ENCODE data around the gene ZNF280A. TPM values are rescaled to one million over a fixed set of nuclear protein-coding genes. Genes with fewer than 3 reads are reported as not detected.

Gene ZNF280A
- total and polyA plus RNA-seq, 2 donors (not counting 3 experiments of a cell fraction or from before 2014, with no cell fraction given), result 0.15 TPM; not detected in 1

DNA sequence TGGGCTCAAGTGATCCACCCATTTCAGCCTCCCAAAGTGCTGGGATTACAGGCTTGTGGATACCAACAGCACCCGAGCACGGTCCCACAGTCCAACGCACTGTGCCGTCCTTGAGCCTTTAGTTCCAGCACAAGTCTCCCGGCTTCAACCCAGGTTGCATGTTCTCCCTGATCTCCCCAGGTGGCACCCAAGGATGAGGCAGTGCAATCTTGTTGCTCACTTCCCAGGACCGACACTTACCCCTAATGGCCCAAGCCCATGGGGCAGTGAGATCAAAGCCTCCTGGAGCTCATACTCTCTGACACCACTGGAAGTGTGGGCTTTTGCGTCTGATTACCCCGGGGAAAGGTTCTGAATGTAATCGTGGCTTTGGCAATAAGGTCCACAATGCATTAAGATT lies 35.5 kb upstream of the ZNF280A start:
- DNase-seq (ENCODE audit: low read depth, low spot score), result no peak
- TF ChIP-seq MYC (IDR thresholded peaks at IDR 0.05; ENCODE audit: low read depth, low read length), result no peak
- no peak for TF ChIP-seq EZH2 (IDR thresholded peaks at IDR 0.05; ENCODE audit: borderline replicate concordance, low read depth, low read length, severe bottlenecking)
- TF ChIP-seq JUN (IDR thresholded peaks at IDR 0.05; ENCODE audit: borderline replicate concordance, insufficient read depth, insufficient read length, low read depth), result no peak
- TF ChIP-seq, protein P1, sequence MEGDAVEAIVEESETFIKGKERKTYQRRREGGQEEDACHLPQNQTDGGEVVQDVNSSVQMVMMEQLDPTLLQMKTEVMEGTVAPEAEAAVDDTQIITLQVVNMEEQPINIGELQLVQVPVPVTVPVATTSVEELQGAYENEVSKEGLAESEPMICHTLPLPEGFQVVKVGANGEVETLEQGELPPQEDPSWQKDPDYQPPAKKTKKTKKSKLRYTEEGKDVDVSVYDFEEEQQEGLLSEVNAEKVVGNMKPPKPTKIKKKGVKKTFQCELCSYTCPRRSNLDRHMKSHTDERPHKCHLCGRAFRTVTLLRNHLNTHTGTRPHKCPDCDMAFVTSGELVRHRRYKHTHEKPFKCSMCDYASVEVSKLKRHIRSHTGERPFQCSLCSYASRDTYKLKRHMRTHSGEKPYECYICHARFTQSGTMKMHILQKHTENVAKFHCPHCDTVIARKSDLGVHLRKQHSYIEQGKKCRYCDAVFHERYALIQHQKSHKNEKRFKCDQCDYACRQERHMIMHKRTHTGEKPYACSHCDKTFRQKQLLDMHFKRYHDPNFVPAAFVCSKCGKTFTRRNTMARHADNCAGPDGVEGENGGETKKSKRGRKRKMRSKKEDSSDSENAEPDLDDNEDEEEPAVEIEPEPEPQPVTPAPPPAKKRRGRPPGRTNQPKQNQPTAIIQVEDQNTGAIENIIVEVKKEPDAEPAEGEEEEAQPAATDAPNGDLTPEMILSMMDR (IDR thresholded peaks at IDR 0.05; ENCODE audit: extremely low read depth in 1 of 2, insufficient read depth in 1 of 2, low read depth in 1 of 2, low read length in 2 of 2), result no peak
- no peak for TF ChIP-seq POLR2AphosphoS5 (IDR thresholded peaks at IDR 0.05; ENCODE audit: insufficient read depth, low read depth, low read length)
- no peak for TF ChIP-seq GATA2 (IDR thresholded peaks at IDR 0.05; ENCODE audit: insufficient read depth, insufficient read length, low read depth, low read length)
- TF ChIP-seq POLR2A (IDR thresholded peaks at IDR 0.05; ENCODE audit: low read depth, low read length), result no peak
- TF ChIP-seq, protein P2, sequence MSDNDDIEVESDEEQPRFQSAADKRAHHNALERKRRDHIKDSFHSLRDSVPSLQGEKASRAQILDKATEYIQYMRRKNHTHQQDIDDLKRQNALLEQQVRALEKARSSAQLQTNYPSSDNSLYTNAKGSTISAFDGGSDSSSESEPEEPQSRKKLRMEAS (IDR thresholded peaks at IDR 0.05; ENCODE audit: insufficient read depth, insufficient read length), result no peak
- no peak for TF ChIP-seq FOS (IDR thresholded peaks at IDR 0.05; ENCODE audit: borderline replicate concordance, insufficient read depth, low read length)
- Histone ChIP-seq H3K9me1 (replicated peaks; ENCODE audit: control insufficient read depth, extremely low read depth, insufficient read depth, low read length) (no peaks in the 10 kb centered on the region), H3K79me2 (ENCODE audit: control insufficient read depth, insufficient read depth, low read length) (no peaks in the 10 kb centered on the region), H3K36me3 (ENCODE audit: control insufficient read depth in 2 of 2, extremely low read depth in 1 of 2, insufficient read depth in 2 of 2, low read length in 2 of 2) (no peaks in the 10 kb centered on the region), H4K20me1 (replicated peaks; ENCODE audit: control insufficient read depth, extremely low read depth, insufficient read depth, low read length) (no peaks in the 10 kb centered on the region), H3K4me2 (ENCODE audit: insufficient read depth, low read length) (no peak overlapping the region), H3K4me3 (replicated peaks in 1 of 3; ENCODE audit: insufficient read depth in 1 of 3, low read depth in 1 of 3, low read length in 3 of 3) (no peak overlapping the region), H3K27me3 (ENCODE audit: control insufficient read depth in 2 of 2, insufficient read depth in 2 of 2, low read length in 2 of 2) (peaks cover 0 to 4% of the 10 kb centered on the region in 2 experiments), H2AFZ (ENCODE audit: low read depth, low read length) (no peak overlapping the region), H3K9me3 (replicated peaks; ENCODE audit: control insufficient read depth, insufficient read depth, low read length) (no peaks in the 10 kb centered on the region), H3K27ac (ENCODE audit: insufficient read depth, low read depth, low read length) (no peak overlapping the region), H3K9ac (replicated peaks; ENCODE audit: extremely low read depth, insufficient read depth, low read length) (no peak overlapping the region), H3K4me1 (ENCODE audit: control insufficient read depth, extremely low read depth, insufficient read depth, low read length) (no peaks in the 10 kb centered on the region)
- POLR2A ChIA-PET, result no interaction called here
- no peak for FAIRE-seq
- no TSS peak for BruUV-seq (replicated peaks)
- dilution Hi-C loops (cut with MboI; ENCODE audit: extremely low pct_ligation_motif_present, low sequenced_read_pairs) (no loop called here), intact Hi-C loops (cut with micrococcal nuclease) (no loop called here)
- CTCF ChIA-PET, result interaction anchor here (2.0 kb wide), 1 partner anchor 21 kb away, joined by 10 read pairs; no protein-coding TSS in a partner anchor
